Transverse colon (tissue), 4 donors: ENCODE results near the gene GALNT6. TPM values are rescaled to one million over a fixed set of nuclear protein-coding genes. Genes with fewer than 3 reads are reported as not detected.

Source experiments
- DNase-seq: peaks from one replicate; pipeline ENCODE4 v3.0.0-alpha.2; 2019
- H3K27ac ChIP-seq, 4 donors: fragments of 200-600 bp; sonication (generic); 2 replicates each; pipeline ENCODE4 v1.5.1; 2016 to 2018; ENCODE audit warnings: inconsistent platforms in 4 of 4
- H3K27me3 ChIP-seq: fragments of 200-600 bp; sonication (generic); 2 replicates; pipeline ENCODE4 v1.5.1; 2017; ENCODE audit warnings: inconsistent platforms
- H3K36me3 ChIP-seq, 4 donors: fragments of 200-600 bp; sonication (generic); 2 replicates each; pipeline ENCODE4 v1.5.1; 2017 to 2019; ENCODE audit warnings: inconsistent platforms in 4 of 4
- H3K4me1 ChIP-seq, 4 donors: fragments of 200-600 bp; sonication (generic); 2 replicates each; pipeline ENCODE4 v1.5.1; 2017 to 2020; ENCODE audit warnings: inconsistent platforms in 4 of 4
- H3K4me3 ChIP-seq, 4 donors: fragments of 200-600 bp; sonication (generic); 1 replicate in 1 of 4; 2 replicates in 3 of 4; pipeline versions ENCODE4 v1.5.1 to v1.6.1; 2017 to 2019; ENCODE audit warnings: inconsistent platforms in 4 of 4
- H3K9me3 ChIP-seq, 2 donors: fragments of 200-600 bp; sonication (generic); 2 replicates each; pipeline ENCODE4 v1.5.1; 2017 to 2019; ENCODE audit warnings: inconsistent platforms in 2 of 2
- CTCF ChIP-seq, 5 experiments: fragments of 200-600 bp in 3 of 5; fragments of 450-650 bp in 2 of 5; sonication (generic) in 3 of 5; IDR thresholded peaks; 1 replicate in 2 of 5; 2 replicates in 3 of 5; pipeline ENCODE4 v1.5.1; 2016 to 2017; ENCODE audit warnings: antibody characterized with exemption in 5 of 5, inconsistent platforms in 3 of 5, mild to moderate bottlenecking in 2 of 5, moderate library complexity in 1 of 5
- EP300 ChIP-seq: sonication (generic); formaldehyde crosslinking; IDR thresholded peaks from one replicate; pipeline ENCODE4 v1.6.1; 2017; ENCODE audit warnings: antibody characterized with exemption, low read depth
- POLR2A ChIP-seq: fragments of 450-650 bp; IDR thresholded peaks from one replicate; pipeline ENCODE4 v1.6.1; 2016; ENCODE audit warnings: antibody characterized with exemption, mild to moderate bottlenecking, moderate library complexity
- POLR2AphosphoS5 ChIP-seq, 3 donors: sonication (generic); formaldehyde crosslinking; IDR thresholded peaks; one replicate each; pipeline ENCODE4 v1.6.1; 2016; ENCODE audit warnings: antibody characterized with exemption in 3 of 3
- WGBS, 2 donors: methylation state at CpG; one replicate each; pipeline ENCODE4 v1.1.5; 2018; ENCODE audit warnings: low coverage in 1 of 2; 5-methylcytosine and 5-hydroxymethylcytosine counted together
- in situ Hi-C, 4 donors: fragments of 200-750 bp; cut with MboI; loops; one replicate each; pipeline versions ENCODE4 v1.15.0 to v1.15.1; 2017; ENCODE audit warnings: low sequenced_read_pairs in 3 of 4, low pct_ligation_motif_present in 1 of 4, low pct_unique_long_range_greater_than_20kb in 1 of 4
- intact Hi-C: fragments of 100-400 bp; cut with DNase I; formaldehyde crosslinking; loops from one replicate; pipeline ENCODE4 v1.15.1; 2023; ENCODE audit warnings: low total_unique reads
- total RNA-seq, 4 donors: library from RNA; depleted of rRNA; stranded (reverse); fragments of >200 nt; gene quantifications; one replicate each; pipeline ENCODE4 v1.1.0, GENCODE V29; 2016

Gene GALNT6
- total RNA-seq, 4 donors from 2014 or later, result 17.5 to 52.7 (median 26.8) TPM

- in situ Hi-C loops (no loop called here), intact Hi-C loops (no loop called here)
- H3K4me3 ChIP-seq, result no peak overlapping the region
- peaks cover 0 to 33% (median 18%) of the 10 kb centered on the region in 4 donors for H3K4me1 ChIP-seq
- H3K36me3 ChIP-seq, result no peaks in the 10 kb centered on the region
- WGBS, 2 donors, result 50 to 56% methylated on average over 5 to 6 of the region's 6 CpGs
- no peaks in the 10 kb centered on the region for H3K27me3 ChIP-seq
- peak; percentile 60 for DNase-seq
- TF ChIP-seq CTCF (IDR thresholded peaks at IDR 0.05), result no peak
- peak; percentile 46 to 92 (median 78) for TF ChIP-seq POLR2AphosphoS5 (IDR thresholded peaks at IDR 0.05)
- TF ChIP-seq POLR2A, result peak; percentile 56
- no peak for TF ChIP-seq EP300
- H3K9me3 ChIP-seq, result no peaks in the 10 kb centered on the region
- H3K27ac ChIP-seq, result peak overlapping the region; percentile 77 to 87 (median 84)
Observed at GRCh38 chr12:51307655-51308593, 83.3 kb downstream of the GALNT6 start.

GRCh38 chr12:51306507-51306906, 84.7 kb downstream of the GALNT6 start:
- H3K27ac ChIP-seq, result peak overlapping the region in 2 of 4 donors; percentile 84 to 87
- no peaks in the 10 kb centered on the region for H3K9me3 ChIP-seq
- H3K36me3 ChIP-seq, result no peaks in the 10 kb centered on the region
- DNase-seq, result no peak
- in situ Hi-C loops (no loop called here), intact Hi-C loops (no loop called here)
- H3K27me3 ChIP-seq, result no peaks in the 10 kb centered on the region
- WGBS, 2 donors, result 80 to 86% methylated on average over 5 of the region's 5 CpGs
- peaks cover 0 to 33% (median 18%) of the 10 kb centered on the region in 4 donors for H3K4me1 ChIP-seq
- TF ChIP-seq POLR2A (no peak), CTCF (IDR thresholded peaks at IDR 0.05) (no peak), POLR2AphosphoS5 (IDR thresholded peaks at IDR 0.05) (no peak), EP300 (no peak)
- no peak overlapping the region for H3K4me3 ChIP-seq

Other genes with a start within 250 kb of the GALNT6 start
- gene TFCP2, start 218.3 kb downstream of the GALNT6 start, total RNA-seq, result 10 to 100 TPM; 13.5 to 20.5 (median 15.4) TPM
- gene POU6F1, start 173.3 kb downstream of the GALNT6 start, total RNA-seq, result 1 to 10 TPM; 3.7 to 6.5 (median 6.1) TPM
- 100 to 1,000 TPM; 106 to 429 (median 233) TPM for gene DAZAP2, start 152.6 kb downstream of the GALNT6 start, total RNA-seq
- 100 to 1,000 TPM in 2 of 4 donors, 10 to 100 TPM in 2; 29.5 to 144 (median 104) TPM for gene SMAGP, start 121.0 kb downstream of the GALNT6 start, total RNA-seq
- gene BIN2, start 67.2 kb downstream of the GALNT6 start, total RNA-seq, result 10 to 100 TPM in 2 of 4 donors, 1 to 10 TPM in 2; 4.0 to 28.8 (median 9.0) TPM
- gene CELA1, start 44.7 kb downstream of the GALNT6 start, total RNA-seq, result not detected
- 1 to 10 TPM in 2 of 4 donors, under 1 TPM in 1, not detected in 1; 0.64 to 2.2 (median 1.1) TPM for gene SLC4A8, start 33.4 kb upstream of the GALNT6 start, total RNA-seq
- gene SCN8A, start 199.8 kb upstream of the GALNT6 start, total RNA-seq, result 1 to 10 TPM in 3 of 4 donors, under 1 TPM in 1; 0.37 to 6.8 (median 3.2) TPM